RWPE1 (cell line): Measurements from ENCODE around the gene TMEM130.

Experiments used
- CTCF ChIA-PET: fragments of 350-600 bp; sonication (Branson Sonifier 250); formaldehyde crosslinking; extraction: SDS; loops from one replicate; lab custom pipeline; 2021; lab: Yijun Ruan, JAX
- POLR2A ChIA-PET: fragments of 400-600 bp; formaldehyde crosslinking; extraction: SDS; loops from one replicate; lab custom pipeline; 2020; ENCODE audit warnings: antibody characterized with exemption; ENCODE audit not compliant: low non-redundant PET; lab: Yijun Ruan, JAX
- DNase-seq: peaks from one replicate; pipeline ENCODE4 v3.0.0; 2012; ENCODE audit warnings: low spot score
- H3K27ac ChIP-seq: fragments of 450-650 bp; 2 replicates; pipeline ENCODE4 v1.5.1; 2017
- TF ChIP-seq, protein P1 (sequence below): fragments of 450-650 bp; conservative IDR thresholded peaks from 2 replicates; pipeline ENCODE4 v1.5.1; 2017; ENCODE audit warnings: low read depth, mild to moderate bottlenecking

Gene TMEM130

DNA sequence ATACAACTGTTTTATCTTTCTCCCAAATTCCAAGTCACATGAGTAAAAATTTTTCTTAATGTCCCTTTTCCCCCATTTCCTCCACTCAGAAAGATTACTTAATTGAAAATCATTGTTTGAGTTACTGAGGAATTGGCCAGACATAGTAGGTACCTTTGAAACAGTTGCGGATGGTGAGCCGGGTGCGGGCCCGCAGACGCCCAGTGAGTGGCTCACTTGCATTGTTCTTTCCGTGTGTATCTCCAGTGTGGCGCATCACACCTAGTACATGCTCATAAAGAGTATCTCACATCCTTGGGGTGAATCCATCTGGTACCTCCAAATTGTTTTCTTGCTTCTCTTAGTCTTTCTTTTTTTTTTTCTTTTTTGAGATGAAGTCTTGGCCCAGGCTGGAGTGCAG lies 22.8 kb upstream of the TMEM130 start:
- CTCF ChIA-PET, result interaction anchor here (1.4 kb wide), 1 partner anchor 14 kb away, joined by 3 read pairs; the partner anchor contains the start of gene TRRAP
- POLR2A ChIA-PET, result no interaction called here
- no peak overlapping the region for H3K27ac ChIP-seq
- TF ChIP-seq, protein P1, sequence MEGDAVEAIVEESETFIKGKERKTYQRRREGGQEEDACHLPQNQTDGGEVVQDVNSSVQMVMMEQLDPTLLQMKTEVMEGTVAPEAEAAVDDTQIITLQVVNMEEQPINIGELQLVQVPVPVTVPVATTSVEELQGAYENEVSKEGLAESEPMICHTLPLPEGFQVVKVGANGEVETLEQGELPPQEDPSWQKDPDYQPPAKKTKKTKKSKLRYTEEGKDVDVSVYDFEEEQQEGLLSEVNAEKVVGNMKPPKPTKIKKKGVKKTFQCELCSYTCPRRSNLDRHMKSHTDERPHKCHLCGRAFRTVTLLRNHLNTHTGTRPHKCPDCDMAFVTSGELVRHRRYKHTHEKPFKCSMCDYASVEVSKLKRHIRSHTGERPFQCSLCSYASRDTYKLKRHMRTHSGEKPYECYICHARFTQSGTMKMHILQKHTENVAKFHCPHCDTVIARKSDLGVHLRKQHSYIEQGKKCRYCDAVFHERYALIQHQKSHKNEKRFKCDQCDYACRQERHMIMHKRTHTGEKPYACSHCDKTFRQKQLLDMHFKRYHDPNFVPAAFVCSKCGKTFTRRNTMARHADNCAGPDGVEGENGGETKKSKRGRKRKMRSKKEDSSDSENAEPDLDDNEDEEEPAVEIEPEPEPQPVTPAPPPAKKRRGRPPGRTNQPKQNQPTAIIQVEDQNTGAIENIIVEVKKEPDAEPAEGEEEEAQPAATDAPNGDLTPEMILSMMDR, result no peak
- DNase-seq, result no peak

DNA sequence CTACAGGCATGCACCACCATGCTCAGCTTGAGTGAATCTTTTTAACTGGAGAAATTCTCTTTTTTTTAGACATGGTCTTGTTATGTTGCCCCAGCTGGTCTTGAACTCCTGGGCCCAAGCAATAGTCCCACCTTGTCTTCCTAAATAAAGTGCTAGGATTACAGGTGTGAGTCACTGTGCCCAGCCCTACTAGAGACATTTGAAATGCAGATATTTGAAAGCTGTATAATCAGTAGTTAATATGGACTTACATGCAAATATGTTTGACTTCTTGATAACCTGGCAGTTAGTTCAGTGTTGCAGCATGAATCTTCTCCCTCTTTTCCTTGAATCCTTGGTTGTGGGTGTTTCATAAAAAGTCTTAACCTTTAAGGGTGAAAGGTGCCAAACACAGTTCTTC lies 17.2 kb upstream of the TMEM130 start:
- TF ChIP-seq, protein P1, result no peak
- DNase-seq, result no peak
- ChIA-PET POLR2A (no interaction called here), CTCF (interaction anchor here (0.9 kb wide), 1 partner anchor 8 kb away, joined by 3 read pairs; the partner anchor contains the start of gene TRRAP)
- H3K27ac ChIP-seq, result no peak overlapping the region

DNA sequence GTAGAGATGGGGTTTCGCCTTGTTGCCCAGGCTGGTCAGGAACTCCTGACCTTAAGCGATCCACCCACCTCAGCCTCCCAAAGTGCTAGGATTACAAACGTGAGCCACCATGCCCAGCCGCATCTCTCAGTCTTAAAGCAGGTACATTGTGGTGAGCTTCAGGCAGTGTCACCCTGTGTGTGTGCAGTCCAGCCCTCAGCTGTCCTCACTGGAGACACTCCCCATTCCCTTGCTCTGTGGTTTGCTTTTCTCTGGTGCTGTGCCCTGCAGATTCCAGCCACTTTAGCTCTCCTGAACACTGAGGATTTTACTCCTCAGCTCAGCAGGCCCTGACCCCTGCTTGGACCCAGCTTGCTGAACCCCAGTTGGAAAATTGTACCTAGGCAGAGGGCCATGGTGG lies 14.6 kb upstream of the TMEM130 start:
- TF ChIP-seq, protein P1, result no peak
- DNase-seq, result no peak
- POLR2A ChIA-PET, result no interaction called here
- no peak overlapping the region for H3K27ac ChIP-seq
- CTCF ChIA-PET, result no interaction called here

DNA sequence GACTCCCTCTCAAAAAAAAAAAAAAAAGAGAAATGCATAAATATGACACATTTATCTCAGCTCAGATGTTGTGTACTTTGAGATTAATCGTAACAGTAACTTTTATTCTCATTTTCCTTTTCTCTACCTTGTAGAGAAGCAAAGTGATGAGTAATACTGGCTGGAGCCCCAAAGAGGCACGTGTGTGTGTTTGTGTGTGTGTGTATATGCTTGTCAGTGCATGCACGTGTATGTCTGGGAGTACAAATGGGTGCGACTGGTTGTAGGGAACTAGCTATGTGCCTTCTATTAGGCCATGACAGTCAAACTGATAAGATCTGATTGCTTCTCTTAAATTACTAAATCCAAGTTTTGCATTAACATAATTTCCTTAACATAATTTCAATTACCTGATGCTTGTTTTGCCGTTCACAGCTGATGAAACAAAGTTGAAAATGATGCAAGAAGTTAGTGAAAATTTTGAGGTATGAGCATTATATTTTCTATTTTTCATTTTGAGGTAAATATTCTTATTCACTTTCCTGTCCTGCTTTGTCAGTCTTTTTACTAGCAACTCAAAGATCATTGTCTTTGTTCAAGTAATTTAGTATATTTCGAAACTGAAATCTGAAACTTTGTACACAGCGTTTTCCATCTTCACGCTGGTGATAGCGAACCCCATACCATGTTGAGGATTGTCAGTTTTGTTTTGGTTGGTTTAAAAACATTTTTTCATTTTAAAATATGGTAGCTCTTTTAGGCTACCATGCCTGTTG lies 11.9 kb upstream of the TMEM130 start:
- peak overlapping the region; percentile 45 for H3K27ac ChIP-seq
- DNase-seq, result no peak
- TF ChIP-seq, protein P1, result no peak
- CTCF ChIA-PET, result no interaction called here
- POLR2A ChIA-PET, result no interaction called here

DNA sequence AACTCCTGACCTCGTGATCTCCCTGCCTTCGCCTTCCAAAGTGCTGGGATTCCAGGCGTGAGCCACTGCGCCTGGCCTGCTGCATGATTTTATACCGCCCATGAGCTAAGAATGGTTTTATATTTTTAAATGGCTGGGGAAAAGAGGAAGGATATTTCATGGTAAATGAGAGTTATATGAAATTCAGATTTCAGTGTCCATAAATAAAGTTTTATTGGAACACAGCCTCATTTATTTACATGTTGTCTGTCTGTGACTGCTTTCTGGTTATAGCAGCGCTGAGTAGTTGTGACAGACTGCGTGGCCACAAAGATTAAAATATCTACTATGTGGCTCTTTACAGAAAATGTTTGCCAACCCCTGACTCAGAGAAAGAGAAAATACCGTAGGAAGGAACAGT lies 10.7 kb upstream of the TMEM130 start:
- no peak for DNase-seq
- TF ChIP-seq, protein P1, result no peak
- CTCF ChIA-PET, result no interaction called here
- H3K27ac ChIP-seq, result peak overlapping the region; percentile 82; the same call in 1 of the 2 replicates
- POLR2A ChIA-PET, result no interaction called here

DNA sequence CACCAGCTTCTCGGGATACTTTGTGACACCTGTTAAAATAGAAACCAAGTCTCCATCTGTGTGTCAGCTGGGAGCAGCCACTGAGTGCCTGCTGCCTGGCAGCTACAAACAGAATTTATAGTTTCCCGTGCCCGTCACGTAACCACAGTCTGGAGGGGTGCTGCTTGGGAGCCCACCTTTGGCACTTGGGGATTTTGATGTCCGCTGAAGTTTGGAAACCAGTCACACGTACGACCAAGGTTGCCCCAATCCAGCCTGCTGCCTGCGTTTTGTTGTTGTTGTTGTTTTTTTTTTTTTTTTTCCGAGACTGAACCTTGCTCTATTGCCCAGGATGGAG lies 10.1 kb upstream of the TMEM130 start:
- TF ChIP-seq, protein P1, result no peak
- CTCF ChIA-PET, result interaction anchor here (0.6 to 0.8 kb wide), 4 partner anchors 23 to 757 kb away, joined by 3 to 4 read pairs (median 3); no protein-coding TSS in a partner anchor
- peak overlapping the region; percentile 82 for H3K27ac ChIP-seq
- DNase-seq, result no peak
- POLR2A ChIA-PET, result no interaction called here
